Right lobe of liver (tissue), 4 donors: ENCODE data around the gene SYT2.

Experiments used
- CTCF ChIP-seq, 4 donors: fragments of 200-600 bp in 3 of 4; fragments of 450-650 bp in 1 of 4; IDR thresholded peaks; one replicate each; pipeline versions ENCODE4 v1.5.1 to v1.8.0; 2016 to 2022; ENCODE audit warnings: antibody characterized with exemption in 4 of 4, mild to moderate bottlenecking in 2 of 4
- POLR2A ChIP-seq: fragments of 450-650 bp; IDR thresholded peaks from one replicate; pipeline ENCODE4 v1.6.1; 2017; ENCODE audit warnings: antibody characterized with exemption, mild to moderate bottlenecking
- donor health status: DM: no; HTN: no; CAD: no.
- donor health status: DM: no; HTN: no; CAD: no.
- donor health status: DM: no; HTN: yes; CAD: no.

- TF ChIP-seq CTCF (IDR thresholded peaks at IDR 0.05), result no peak
- no peak for TF ChIP-seq POLR2A
Observed at GRCh38 chr1:202627841-202628565, 82.3 kb downstream of the SYT2 start.
